ENCODE results near the gene DCN. TPM values are rescaled to one million over a fixed set of nuclear protein-coding genes. Genes with fewer than 3 reads are reported as not detected.

DCN gene
- total RNA-seq, 1 experiment from 2014 or later, result 0.95 TPM

DNA sequence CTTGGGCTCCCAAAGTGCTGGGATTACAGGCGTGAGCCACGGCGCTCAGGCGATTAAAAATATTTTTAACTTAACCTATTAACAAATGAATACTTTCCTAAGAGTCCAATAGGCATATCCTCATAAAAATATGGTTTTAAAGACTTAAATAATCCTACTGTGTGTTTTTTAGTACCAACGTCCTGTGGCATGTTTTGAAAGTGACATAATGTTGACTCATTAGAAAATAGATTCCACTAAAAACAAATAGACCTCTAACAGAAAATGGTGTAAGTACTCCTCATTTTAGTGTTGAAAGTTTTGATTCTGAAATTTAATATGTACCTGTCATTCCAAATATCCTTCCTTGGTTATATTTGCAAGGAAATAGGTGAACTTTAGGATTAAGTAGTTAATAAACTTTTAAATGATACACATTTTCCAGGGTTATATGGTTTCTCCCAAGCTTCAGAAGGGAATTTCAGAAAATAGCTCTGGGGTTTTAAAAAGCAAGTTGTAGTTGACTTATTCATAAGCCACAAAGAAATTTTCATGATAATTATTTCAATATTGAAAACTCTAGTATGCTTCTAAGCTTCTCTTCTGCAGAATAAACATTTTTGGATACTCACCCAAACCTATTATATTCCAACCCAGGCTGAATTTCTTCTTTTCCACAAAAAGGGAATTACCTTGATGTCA, 59.2 kb downstream of the DCN start:
- CTCF ChIA-PET, result no interaction called here
- Mint-ChIP-seq H3K36me3 (ENCODE audit: insufficient read depth, unreplicated experiment) (no peaks in the 10 kb centered on the region), H3K4me1 (ENCODE audit: low read depth, unreplicated experiment) (peaks cover 18% of the 10 kb centered on the region), H3K27me3 (ENCODE audit: insufficient read depth, unreplicated experiment) (no peaks in the 10 kb centered on the region), H3K4me3 (ENCODE audit: unreplicated experiment) (no peak overlapping the region), H3K27ac (ENCODE audit: unreplicated experiment) (no peak overlapping the region), H3K9me3 (ENCODE audit: unreplicated experiment) (peaks cover 6% of the 10 kb centered on the region)
- POLR2A ChIA-PET, result no interaction called here
- no peaks in the 10 kb centered on the region for H3K36me3 ChIP-seq (ENCODE audit: control insufficient read depth, insufficient read depth, low read length)
- BruUV-seq (replicated peaks), result no TSS peak
- H3K4me1 ChIP-seq, result peaks cover 23% of the 10 kb centered on the region
- TF ChIP-seq, protein P1, sequence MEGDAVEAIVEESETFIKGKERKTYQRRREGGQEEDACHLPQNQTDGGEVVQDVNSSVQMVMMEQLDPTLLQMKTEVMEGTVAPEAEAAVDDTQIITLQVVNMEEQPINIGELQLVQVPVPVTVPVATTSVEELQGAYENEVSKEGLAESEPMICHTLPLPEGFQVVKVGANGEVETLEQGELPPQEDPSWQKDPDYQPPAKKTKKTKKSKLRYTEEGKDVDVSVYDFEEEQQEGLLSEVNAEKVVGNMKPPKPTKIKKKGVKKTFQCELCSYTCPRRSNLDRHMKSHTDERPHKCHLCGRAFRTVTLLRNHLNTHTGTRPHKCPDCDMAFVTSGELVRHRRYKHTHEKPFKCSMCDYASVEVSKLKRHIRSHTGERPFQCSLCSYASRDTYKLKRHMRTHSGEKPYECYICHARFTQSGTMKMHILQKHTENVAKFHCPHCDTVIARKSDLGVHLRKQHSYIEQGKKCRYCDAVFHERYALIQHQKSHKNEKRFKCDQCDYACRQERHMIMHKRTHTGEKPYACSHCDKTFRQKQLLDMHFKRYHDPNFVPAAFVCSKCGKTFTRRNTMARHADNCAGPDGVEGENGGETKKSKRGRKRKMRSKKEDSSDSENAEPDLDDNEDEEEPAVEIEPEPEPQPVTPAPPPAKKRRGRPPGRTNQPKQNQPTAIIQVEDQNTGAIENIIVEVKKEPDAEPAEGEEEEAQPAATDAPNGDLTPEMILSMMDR (IDR thresholded peaks at IDR 0.05; ENCODE audit: insufficient read depth in 1 of 2, low read depth in 1 of 2, low read length in 1 of 2, severe bottlenecking in 1 of 2, unreplicated experiment in 1 of 2), result no peak
- no peak for DNase-seq
- no peaks in the 10 kb centered on the region for H3K27me3 ChIP-seq (replicated peaks; ENCODE audit: control insufficient read depth, insufficient read depth, low read length)
- intact Hi-C loops (cut with micrococcal nuclease; ENCODE audit: unreplicated experiment), result no loop called here
- no peaks in the 10 kb centered on the region for H3K9me3 ChIP-seq
- no peak overlapping the region for H3K4me3 ChIP-seq (ENCODE audit: low read depth, low read length)

DNA sequence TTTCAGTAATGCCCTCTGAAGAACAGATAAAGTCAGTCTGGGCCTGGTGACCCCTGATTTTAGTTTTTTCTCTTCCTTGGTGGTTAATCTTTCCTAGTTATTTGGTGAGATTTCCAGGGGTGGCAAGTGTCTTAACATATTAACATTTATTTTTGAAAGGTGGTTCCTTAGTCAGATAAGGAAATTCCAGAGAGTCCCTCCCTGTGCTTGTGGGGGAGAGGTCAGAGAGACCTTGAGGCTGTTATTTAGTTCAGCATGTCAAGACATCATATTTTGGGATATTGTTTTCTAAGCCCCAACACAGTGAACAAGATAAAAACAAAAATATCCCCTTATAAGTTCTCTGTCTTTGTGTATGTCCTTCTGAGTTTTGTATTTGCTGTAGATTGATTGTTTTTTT, 61.8 kb downstream of the DCN start:
- H3K4me3 ChIP-seq (ENCODE audit: low read depth, low read length), result no peak overlapping the region
- H3K36me3 Mint-ChIP-seq (ENCODE audit: insufficient read depth, unreplicated experiment), result no peaks in the 10 kb centered on the region
- CTCF ChIA-PET, result no interaction called here

DNA sequence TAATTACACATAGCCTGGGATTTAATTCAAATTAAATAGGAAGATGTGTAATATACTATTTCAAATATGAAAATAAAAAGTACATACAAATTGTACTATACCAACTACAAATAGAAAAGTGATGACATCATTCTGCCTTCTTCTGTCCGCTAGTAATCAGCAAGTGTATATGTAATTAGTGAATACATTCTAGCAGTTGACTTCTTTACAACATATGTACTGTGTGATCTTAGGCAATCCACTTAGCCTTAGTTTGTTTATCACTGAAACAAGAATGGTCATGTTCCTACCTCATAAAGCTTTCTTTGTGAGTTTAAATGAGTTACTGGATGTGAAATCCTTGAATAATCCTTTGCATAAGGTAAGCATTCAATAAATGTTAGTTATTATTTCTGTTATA, 63.5 kb downstream of the DCN start:
- H3K36me3 Mint-ChIP-seq (ENCODE audit: insufficient read depth, unreplicated experiment), result no peaks in the 10 kb centered on the region
- POLR2A ChIA-PET, result no interaction called here

More for the DNA sequence above, 61.8 kb downstream of the DCN start:
- no peak overlapping the region for H3K27ac Mint-ChIP-seq (ENCODE audit: unreplicated experiment)
- intact Hi-C loops (cut with micrococcal nuclease; ENCODE audit: unreplicated experiment), result no loop called here
- H3K9me3 Mint-ChIP-seq (ENCODE audit: unreplicated experiment), result peaks cover 6% of the 10 kb centered on the region
- H3K9me3 ChIP-seq, result no peaks in the 10 kb centered on the region
- POLR2A ChIA-PET, result no interaction called here
- H3K4me1 Mint-ChIP-seq (ENCODE audit: low read depth, unreplicated experiment), result peaks cover 11% of the 10 kb centered on the region
- H3K27me3 ChIP-seq (replicated peaks; ENCODE audit: control insufficient read depth, insufficient read depth, low read length), result no peaks in the 10 kb centered on the region
- DNase-seq, result no peak
- H3K4me1 ChIP-seq, result peaks cover 11% of the 10 kb centered on the region
- no peaks in the 10 kb centered on the region for H3K36me3 ChIP-seq (ENCODE audit: control insufficient read depth, insufficient read depth, low read length)
- no peak overlapping the region for H3K4me3 Mint-ChIP-seq (ENCODE audit: unreplicated experiment)
- no peaks in the 10 kb centered on the region for H3K27me3 Mint-ChIP-seq (ENCODE audit: insufficient read depth, unreplicated experiment)
- no TSS peak for BruUV-seq (replicated peaks)
- TF ChIP-seq, protein P1 (IDR thresholded peaks at IDR 0.05; ENCODE audit: insufficient read depth in 1 of 2, low read depth in 1 of 2, low read length in 1 of 2, severe bottlenecking in 1 of 2, unreplicated experiment in 1 of 2), result no peak

More for the DNA sequence above, 63.5 kb downstream of the DCN start:
- H3K36me3 ChIP-seq (ENCODE audit: control insufficient read depth, insufficient read depth, low read length), result no peaks in the 10 kb centered on the region
- peaks cover 6% of the 10 kb centered on the region for H3K9me3 Mint-ChIP-seq (ENCODE audit: unreplicated experiment)
- no peaks in the 10 kb centered on the region for H3K27me3 Mint-ChIP-seq (ENCODE audit: insufficient read depth, unreplicated experiment)
- TF ChIP-seq, protein P1 (IDR thresholded peaks at IDR 0.05; ENCODE audit: insufficient read depth in 1 of 2, low read depth in 1 of 2, low read length in 1 of 2, severe bottlenecking in 1 of 2, unreplicated experiment in 1 of 2), result no peak
- no peaks in the 10 kb centered on the region for H3K27me3 ChIP-seq (replicated peaks; ENCODE audit: control insufficient read depth, insufficient read depth, low read length)
- no peak for DNase-seq
- H3K4me1 Mint-ChIP-seq (ENCODE audit: low read depth, unreplicated experiment), result peaks cover 18% of the 10 kb centered on the region
- H3K4me1 ChIP-seq, result peaks cover 16% of the 10 kb centered on the region
- H3K4me3 Mint-ChIP-seq (ENCODE audit: unreplicated experiment), result no peak overlapping the region
- no peak overlapping the region for H3K4me3 ChIP-seq (ENCODE audit: low read depth, low read length)
- CTCF ChIA-PET, result no interaction called here
- no peak overlapping the region for H3K27ac Mint-ChIP-seq (ENCODE audit: unreplicated experiment)
- H3K9me3 ChIP-seq, result no peaks in the 10 kb centered on the region
- no TSS peak for BruUV-seq (replicated peaks)
- intact Hi-C loops (cut with micrococcal nuclease; ENCODE audit: unreplicated experiment), result no loop called here

All from Caco-2 (cell line).